GM18526 (cell line): Measurements from ENCODE around the gene VDAC1.

ENCODE experiments used
- POLR2A ChIP-seq: IDR thresholded peaks from 3 replicates; pipeline ENCODE4 v1.6.1; 2011; ENCODE audit not compliant: insufficient read length; ENCODE audit errors: extremely low read depth

VDAC1 gene

GRCh38 chr5:134004626-134005416 lies at the start of gene VDAC1:
Gene VDAC1, minus strand, starts transcription at chr5:134004975. Its CDS starts 11,963 bp downstream, at chr5:133993012.
- TF ChIP-seq POLR2A = peak; percentile 56

- TF ChIP-seq POLR2A = no peak
Observed at GRCh38 chr5:134053840-134054338, 49.1 kb upstream of the VDAC1 start.

DNA sequence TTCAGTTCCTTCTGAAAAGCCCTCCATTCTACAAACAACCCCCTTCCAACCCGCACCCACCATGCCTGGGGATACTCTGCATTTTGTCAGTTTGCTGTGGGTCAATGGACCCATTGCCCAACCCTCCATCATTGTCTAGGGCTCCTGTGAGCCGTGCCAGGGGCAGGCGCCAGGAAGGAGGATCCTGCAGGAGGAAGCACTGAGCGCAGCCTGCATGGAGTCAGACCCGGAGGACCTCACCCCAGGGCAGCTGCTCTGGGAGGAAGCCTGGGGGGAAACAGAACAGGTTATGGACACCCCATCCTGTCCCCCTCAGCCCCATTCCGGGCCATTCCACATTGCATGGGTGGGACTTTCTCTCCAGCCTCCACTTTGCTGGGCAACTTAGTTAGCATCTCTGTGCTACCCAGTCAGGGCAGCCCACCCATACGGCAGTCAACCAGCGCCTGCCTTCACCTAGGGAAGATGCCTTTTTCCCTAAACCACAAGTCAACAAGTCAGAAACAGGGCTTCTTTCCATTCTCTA lies 48.6 kb upstream of the VDAC1 start:
- no peak for TF ChIP-seq POLR2A

DNA sequence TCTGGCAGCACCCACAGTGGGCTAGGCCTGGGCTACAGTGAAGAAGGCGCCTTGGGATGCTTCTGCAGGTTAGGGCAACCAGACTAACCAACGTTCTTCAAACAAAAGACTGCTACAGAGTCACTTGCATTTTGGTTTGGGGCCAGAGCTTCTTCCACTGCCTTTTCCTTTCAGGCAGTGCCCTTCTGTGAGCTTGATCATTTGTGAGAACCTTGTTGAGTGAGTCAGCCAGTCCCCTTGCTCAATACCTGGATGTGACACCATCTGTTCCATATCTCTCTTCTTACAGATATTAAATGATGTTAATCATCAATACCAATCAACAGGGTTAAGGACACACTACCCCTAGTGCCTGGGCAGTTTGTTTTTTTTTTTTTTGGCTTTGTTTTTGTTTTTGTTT lies 46.5 kb upstream of the VDAC1 start:
- no peak for TF ChIP-seq POLR2A

DNA sequence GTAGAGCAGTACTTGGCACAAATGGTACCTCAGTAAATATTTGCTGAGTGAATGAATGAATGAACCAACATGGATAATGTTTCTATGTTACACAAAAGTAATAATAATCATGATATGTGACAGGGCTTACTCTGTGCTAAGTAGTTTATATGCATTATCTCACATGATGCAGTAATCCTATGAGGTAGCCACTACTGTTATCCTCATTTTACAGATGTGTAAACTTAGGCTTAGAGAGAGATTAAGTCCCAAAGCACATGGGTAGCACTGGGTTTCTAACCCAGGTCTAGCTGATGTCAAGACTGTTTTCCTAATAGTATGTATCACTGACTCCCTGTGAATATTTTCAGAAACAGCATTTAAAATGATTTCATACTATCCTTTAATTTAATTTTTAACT lies 44.1 kb upstream of the VDAC1 start:
- no peak for TF ChIP-seq POLR2A

DNA sequence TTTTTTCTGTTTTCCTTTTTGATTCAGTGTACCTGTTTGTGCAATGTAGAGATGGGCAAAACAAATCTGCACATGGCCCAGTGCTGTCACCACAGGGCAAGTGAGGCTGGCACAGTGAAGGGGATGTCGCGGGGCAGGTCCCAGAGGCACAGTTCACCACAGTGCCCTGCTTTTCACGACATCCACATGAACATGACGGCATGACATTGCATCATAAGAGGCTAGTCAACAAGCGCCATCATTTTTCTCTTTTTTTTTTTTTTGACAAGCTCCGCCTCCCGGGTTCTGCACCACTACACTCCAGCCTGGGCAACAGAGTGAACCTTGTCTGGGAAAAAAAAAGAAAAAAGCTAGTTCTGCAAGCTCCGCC lies 42.9 kb upstream of the VDAC1 start:
- no peak for TF ChIP-seq POLR2A

DNA sequence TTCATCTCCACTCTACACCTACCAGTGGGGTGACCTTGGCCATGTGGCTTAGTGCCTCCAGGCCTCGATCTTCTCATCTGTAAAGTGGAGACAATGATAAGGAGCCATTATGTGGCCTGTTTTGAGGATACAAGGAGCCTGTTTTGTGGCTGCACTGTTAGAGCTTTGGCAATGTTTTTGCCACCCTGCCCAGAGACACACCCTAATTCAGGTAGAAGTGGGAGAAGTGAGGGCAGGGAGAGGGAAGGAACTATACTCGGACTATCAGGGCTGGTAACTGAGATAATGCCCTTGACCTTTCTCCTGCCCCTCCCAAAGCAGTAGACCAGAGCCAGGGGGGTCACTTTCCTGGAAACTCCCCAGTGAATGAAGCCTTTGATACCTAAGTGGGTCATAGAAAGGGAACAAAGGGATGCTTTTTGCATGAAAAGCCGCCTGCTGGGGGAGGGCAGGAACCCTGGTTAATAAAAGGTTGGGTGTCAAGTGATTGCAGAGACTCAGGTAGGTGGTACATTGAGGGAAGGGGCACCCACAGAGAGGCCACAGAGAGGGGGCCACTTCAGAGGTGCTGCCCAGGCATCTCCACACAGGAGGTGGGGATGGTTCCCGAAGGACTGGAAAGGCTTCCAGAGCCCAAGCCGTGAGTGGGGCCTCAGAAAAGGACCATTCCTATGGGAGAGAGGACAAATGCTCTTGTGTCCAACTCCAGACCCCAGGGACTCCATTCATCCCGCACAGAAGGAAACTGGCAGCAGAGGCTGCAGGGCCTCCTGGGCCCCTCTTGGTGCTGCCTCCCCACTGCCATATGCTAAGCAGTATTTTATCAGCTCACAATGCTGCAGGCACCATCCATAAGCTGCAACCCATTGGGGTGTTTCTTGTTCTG lies 42.3 kb upstream of the VDAC1 start:
- no peak for TF ChIP-seq POLR2A

GRCh38 chr5:134046330-134046729 lies 41.6 kb upstream of the VDAC1 start:
- no peak for TF ChIP-seq POLR2A

- no peak for TF ChIP-seq POLR2A
Observed at GRCh38 chr5:134043793-134044792, 39.3 kb upstream of the VDAC1 start.

- TF ChIP-seq POLR2A = no peak
Observed at GRCh38 chr5:134041570-134042411, 37.0 kb upstream of the VDAC1 start.

GRCh38 chr5:134038138-134038537 lies 33.4 kb upstream of the VDAC1 start:
- TF ChIP-seq POLR2A = no peak

DNA sequence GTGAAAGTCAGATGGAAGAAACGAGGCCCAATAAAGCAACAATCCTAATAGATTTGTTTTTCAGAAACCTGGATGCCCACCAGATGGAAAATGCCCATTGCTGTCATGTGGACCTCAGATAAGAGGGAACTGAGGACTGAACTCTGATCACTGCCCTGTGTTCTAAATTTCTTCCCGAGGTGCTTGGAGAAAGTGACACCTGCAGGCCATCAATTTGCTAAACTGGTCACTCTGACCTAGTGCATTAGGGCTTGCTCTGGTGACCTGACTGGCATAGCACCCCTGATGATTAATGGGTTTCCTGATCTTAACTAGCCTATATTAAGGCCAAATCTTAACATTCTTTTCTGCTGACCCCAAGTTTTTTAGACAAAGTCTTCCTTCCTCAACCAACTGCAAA lies 32.4 kb upstream of the VDAC1 start:
- no peak for TF ChIP-seq POLR2A

GRCh38 chr5:134034326-134034725 lies 29.6 kb upstream of the VDAC1 start:
- TF ChIP-seq POLR2A = no peak

- no peak for TF ChIP-seq POLR2A
Observed at GRCh38 chr5:134029156-134029555, 24.4 kb upstream of the VDAC1 start.
